ENCODE data around the gene EIF4A2.
A peak's percentile ranks its signal among the peaks of the same experiment; 100 is the strongest.

EIF4A2 gene

GRCh38 chr3:186784820-186785494, 1.6 kb downstream of the EIF4A2 start:
- Histone ChIP-seq H3K36me3 (ENCODE audit: insufficient read depth, low read length) (peaks cover 63% of the 10 kb centered on the region), H2AFZ (ENCODE audit: low read depth, low read length) (no peak overlapping the region), H4K20me1 (ENCODE audit: insufficient read depth, low read length) (peaks cover 60% of the 10 kb centered on the region), H3K9ac (ENCODE audit: low read depth, low read length) (peak overlapping the region; percentile 97), H3K9me3 (ENCODE audit: insufficient read depth, low read length, severe bottlenecking) (no peaks in the 10 kb centered on the region), H3K4me3 (ENCODE audit: low read depth in 1 of 2, low read length in 2 of 2) (peak overlapping the region; percentile 57 to 78), H3K79me2 (ENCODE audit: insufficient read depth, low read length) (peaks cover 65% of the 10 kb centered on the region), H3K4me2 (ENCODE audit: insufficient read depth, low read length) (peak overlapping the region; percentile 78), H3K27me3 (ENCODE audit: insufficient read depth, low read length, poor library complexity) (no peaks in the 10 kb centered on the region), H3K4me1 (ENCODE audit: insufficient read depth, low read length) (peaks cover 42% of the 10 kb centered on the region), H3K27ac (ENCODE audit: low read length) (peak overlapping the region; percentile 100)
- TF ChIP-seq EZH2 (IDR thresholded peaks at IDR 0.05; ENCODE audit: borderline replicate concordance, low read depth, low read length, severe bottlenecking), result no peak
- TF ChIP-seq, protein P1, sequence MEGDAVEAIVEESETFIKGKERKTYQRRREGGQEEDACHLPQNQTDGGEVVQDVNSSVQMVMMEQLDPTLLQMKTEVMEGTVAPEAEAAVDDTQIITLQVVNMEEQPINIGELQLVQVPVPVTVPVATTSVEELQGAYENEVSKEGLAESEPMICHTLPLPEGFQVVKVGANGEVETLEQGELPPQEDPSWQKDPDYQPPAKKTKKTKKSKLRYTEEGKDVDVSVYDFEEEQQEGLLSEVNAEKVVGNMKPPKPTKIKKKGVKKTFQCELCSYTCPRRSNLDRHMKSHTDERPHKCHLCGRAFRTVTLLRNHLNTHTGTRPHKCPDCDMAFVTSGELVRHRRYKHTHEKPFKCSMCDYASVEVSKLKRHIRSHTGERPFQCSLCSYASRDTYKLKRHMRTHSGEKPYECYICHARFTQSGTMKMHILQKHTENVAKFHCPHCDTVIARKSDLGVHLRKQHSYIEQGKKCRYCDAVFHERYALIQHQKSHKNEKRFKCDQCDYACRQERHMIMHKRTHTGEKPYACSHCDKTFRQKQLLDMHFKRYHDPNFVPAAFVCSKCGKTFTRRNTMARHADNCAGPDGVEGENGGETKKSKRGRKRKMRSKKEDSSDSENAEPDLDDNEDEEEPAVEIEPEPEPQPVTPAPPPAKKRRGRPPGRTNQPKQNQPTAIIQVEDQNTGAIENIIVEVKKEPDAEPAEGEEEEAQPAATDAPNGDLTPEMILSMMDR (IDR thresholded peaks at IDR 0.05; ENCODE audit: borderline replicate concordance, extremely low read depth, low read length, poor library complexity, severe bottlenecking), result no peak
- ATAC-seq (ENCODE audit: insufficient read depth, low read depth) (no peak), DNase-seq (no peak)

DNA sequence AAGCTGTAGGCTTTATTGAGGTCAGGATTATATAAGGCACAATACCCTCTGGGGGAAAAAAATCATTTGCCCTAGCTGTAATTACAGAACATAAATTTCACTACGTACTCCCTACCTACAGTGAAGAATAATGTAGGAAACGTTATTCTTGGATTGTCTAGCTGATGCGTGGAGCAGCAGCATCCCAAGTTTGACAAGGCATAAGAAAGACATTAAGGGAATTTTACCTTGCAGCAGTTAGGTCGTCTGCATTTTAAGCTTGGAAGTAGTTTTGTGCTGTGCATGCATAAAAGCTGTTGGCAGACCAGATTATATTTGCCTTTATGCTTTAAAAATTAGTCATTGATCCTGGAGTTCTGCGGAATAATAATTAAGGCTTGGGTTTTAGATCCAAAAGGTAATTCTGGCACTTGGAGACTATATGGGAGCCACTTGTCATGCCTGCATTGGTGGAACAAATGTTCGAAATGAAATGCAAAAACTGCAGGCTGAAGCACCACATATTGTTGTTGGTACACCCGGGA, 2.2 kb downstream of the EIF4A2 start:
- H3K79me2 ChIP-seq (ENCODE audit: insufficient read depth, low read length), result peaks cover 65% of the 10 kb centered on the region
- DNase-seq, result no peak
- H3K9ac ChIP-seq (ENCODE audit: low read depth, low read length), result peak overlapping the region; percentile 97; the same call in 1 of the 2 replicates
- H4K20me1 ChIP-seq (ENCODE audit: insufficient read depth, low read length), result peaks cover 64% of the 10 kb centered on the region
- H3K27me3 ChIP-seq (ENCODE audit: insufficient read depth, low read length, poor library complexity), result no peaks in the 10 kb centered on the region
- H3K27ac ChIP-seq (ENCODE audit: low read length), result peak overlapping the region; percentile 100; the same call in 1 of the 2 replicates
- peak overlapping the region; percentile 78 for H3K4me2 ChIP-seq (ENCODE audit: insufficient read depth, low read length)
- no peaks in the 10 kb centered on the region for H3K9me3 ChIP-seq (ENCODE audit: insufficient read depth, low read length, severe bottlenecking)
- peaks cover 69% of the 10 kb centered on the region for H3K36me3 ChIP-seq (ENCODE audit: insufficient read depth, low read length)
- TF ChIP-seq, protein P1 (IDR thresholded peaks at IDR 0.05; ENCODE audit: borderline replicate concordance, extremely low read depth, low read length, poor library complexity, severe bottlenecking), result no peak
- TF ChIP-seq EZH2 (IDR thresholded peaks at IDR 0.05; ENCODE audit: borderline replicate concordance, low read depth, low read length, severe bottlenecking), result no peak
- H2AFZ ChIP-seq (ENCODE audit: low read depth, low read length), result no peak overlapping the region
- peaks cover 42% of the 10 kb centered on the region for H3K4me1 ChIP-seq (ENCODE audit: insufficient read depth, low read length)
- peak overlapping the region; percentile 57 to 78; a peak in 3 of 4 replicates for H3K4me3 ChIP-seq (ENCODE audit: low read depth in 1 of 2, low read length in 2 of 2)
- no peak for ATAC-seq (ENCODE audit: insufficient read depth, low read depth)

- H3K9me3 ChIP-seq (ENCODE audit: insufficient read depth, low read length, severe bottlenecking), result no peaks in the 10 kb centered on the region
- TF ChIP-seq, protein P1 (IDR thresholded peaks at IDR 0.05; ENCODE audit: borderline replicate concordance, extremely low read depth, low read length, poor library complexity, severe bottlenecking), result no peak
- TF ChIP-seq EZH2 (IDR thresholded peaks at IDR 0.05; ENCODE audit: borderline replicate concordance, low read depth, low read length, severe bottlenecking), result no peak
- H2AFZ ChIP-seq (ENCODE audit: low read depth, low read length), result no peak overlapping the region
- H3K4me1 ChIP-seq (ENCODE audit: insufficient read depth, low read length), result peaks cover 42% of the 10 kb centered on the region
- H3K4me2 ChIP-seq (ENCODE audit: insufficient read depth, low read length), result peak overlapping the region; percentile 78; the same call in 1 of the 2 replicates
- ATAC-seq (ENCODE audit: insufficient read depth, low read depth) (no peak), DNase-seq (no peak)
- H3K9ac ChIP-seq (ENCODE audit: low read depth, low read length), result peak overlapping the region; percentile 97; the same call in 1 of the 2 replicates
- H3K27me3 ChIP-seq (ENCODE audit: insufficient read depth, low read length, poor library complexity), result no peaks in the 10 kb centered on the region
- H4K20me1 ChIP-seq (ENCODE audit: insufficient read depth, low read length), result peaks cover 65% of the 10 kb centered on the region
- H3K36me3 ChIP-seq (ENCODE audit: insufficient read depth, low read length), result peaks cover 75% of the 10 kb centered on the region
- H3K4me3 ChIP-seq (ENCODE audit: low read depth in 1 of 2, low read length in 2 of 2), result peak overlapping the region in 1 of 2 experiments; percentile 78; a peak in 1 of 4 replicates
- peaks cover 65% of the 10 kb centered on the region for H3K79me2 ChIP-seq (ENCODE audit: insufficient read depth, low read length)
- H3K27ac ChIP-seq (ENCODE audit: low read length), result no peak overlapping the region
These were observed 3.5 kb downstream of the EIF4A2 start for GRCh38 chr3:186786922-186787321.
